ENCODE measurements around the gene TRIO.
A peak's percentile ranks its signal among the peaks of the same experiment; 100 is the strongest.

TRIO gene

GRCh38 chr5:14229181-14229580 lies 86.0 kb downstream of the TRIO start:
- no peak for DNase-seq

DNA sequence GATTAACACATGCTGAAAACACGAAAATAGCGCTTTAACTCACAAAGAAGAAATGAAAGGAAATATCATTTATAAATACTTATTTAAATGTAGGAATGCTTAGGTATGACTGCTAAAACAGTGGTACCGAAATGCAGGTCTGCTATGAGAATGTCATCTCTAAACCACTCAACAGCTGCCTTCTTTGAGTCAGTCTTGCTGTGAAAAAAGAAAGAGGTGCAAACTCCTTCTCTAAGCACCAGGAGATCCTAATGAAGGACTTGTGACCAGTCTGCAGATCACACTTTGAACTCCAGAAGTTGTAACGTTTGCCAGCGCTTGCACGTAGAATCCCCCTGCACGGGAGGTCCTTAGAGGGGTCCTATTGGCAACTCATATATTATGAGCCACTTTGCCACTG lies 86.6 kb downstream of the TRIO start:
- DNase-seq: no peak

GRCh38 chr5:14231156-14231555 lies 88.0 kb downstream of the TRIO start:
- DNase-seq: no peak

- DNase-seq: no peak
Measured at GRCh38 chr5:14231890-14232289, 88.7 kb downstream of the TRIO start.

DNA sequence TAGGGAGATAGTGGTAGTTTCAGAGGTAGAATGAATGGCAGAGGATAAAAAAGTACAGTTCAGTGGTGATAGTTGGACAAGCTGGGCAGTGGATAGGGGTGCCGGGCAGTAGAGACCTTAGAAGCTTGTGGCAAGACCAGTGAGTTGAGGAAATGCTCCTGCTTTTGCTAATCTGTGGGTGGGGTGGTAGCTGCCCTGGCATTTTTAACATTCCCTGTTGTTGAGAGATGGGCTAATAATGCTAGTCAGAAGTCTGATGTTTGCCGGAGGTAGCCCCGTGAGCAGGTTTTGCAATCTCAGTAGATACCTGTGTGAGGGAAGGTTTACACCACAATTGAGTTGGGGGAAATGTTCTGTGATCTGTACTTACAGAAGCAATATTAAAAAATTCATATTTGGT lies 91.1 kb downstream of the TRIO start:
- no peak for DNase-seq

- no peak for DNase-seq
Measured at GRCh38 chr5:14235872-14236271, 92.7 kb downstream of the TRIO start.

DNA sequence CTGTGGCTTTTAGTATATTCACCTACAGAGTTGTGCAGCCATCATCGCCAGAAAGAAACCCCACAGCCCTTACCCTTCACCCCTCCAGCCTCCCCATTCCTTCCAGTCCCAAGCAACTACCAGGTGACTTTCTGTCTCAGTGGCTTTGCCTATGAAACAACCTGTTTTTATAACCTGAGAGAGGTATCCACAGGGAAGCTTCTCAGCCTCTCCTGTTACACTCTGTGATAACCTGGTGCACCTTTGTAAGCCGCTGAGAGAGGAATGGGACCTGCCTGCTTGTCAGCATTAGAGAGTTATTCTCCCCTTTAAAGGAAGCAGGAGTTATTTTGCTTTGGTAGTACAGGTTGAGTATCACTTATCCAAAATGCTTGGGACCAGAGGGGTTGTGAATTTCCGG lies 93.6 kb downstream of the TRIO start:
- DNase-seq: no peak

GRCh38 chr5:14237317-14238086 lies 94.4 kb downstream of the TRIO start:
- no peak for DNase-seq

- DNase-seq: no peak
Measured at GRCh38 chr5:14238272-14238671, 95.1 kb downstream of the TRIO start.

- no peak for DNase-seq
Measured at GRCh38 chr5:14239404-14239803, 96.3 kb downstream of the TRIO start.

- no peak for DNase-seq
Measured at GRCh38 chr5:14239951-14240350, 96.8 kb downstream of the TRIO start.

GRCh38 chr5:14240359-14240758 lies 97.2 kb downstream of the TRIO start:
- no peak for DNase-seq

DNA sequence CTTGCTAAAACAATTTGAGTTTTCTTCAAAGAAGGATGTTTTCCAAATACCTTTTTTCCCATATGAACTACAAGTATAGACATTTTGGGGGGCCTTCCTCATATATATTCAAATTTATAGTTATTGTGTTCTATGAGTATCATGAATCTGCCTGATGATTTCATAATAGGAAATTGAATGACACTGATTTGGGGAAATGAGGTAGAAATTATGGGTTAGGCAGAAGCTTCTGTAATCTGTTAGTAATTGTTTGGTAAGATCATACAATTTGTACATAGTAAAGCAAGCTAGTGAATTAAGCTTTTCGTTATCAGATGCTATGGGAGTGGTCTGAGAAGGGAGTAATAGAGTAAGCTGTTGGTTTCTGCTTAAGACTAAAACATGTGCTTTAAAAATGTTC lies 98.0 kb downstream of the TRIO start:
- DNase-seq: peak; percentile 47

GRCh38 chr5:14242447-14242846 lies 99.3 kb downstream of the TRIO start:
- no peak for DNase-seq

DNA sequence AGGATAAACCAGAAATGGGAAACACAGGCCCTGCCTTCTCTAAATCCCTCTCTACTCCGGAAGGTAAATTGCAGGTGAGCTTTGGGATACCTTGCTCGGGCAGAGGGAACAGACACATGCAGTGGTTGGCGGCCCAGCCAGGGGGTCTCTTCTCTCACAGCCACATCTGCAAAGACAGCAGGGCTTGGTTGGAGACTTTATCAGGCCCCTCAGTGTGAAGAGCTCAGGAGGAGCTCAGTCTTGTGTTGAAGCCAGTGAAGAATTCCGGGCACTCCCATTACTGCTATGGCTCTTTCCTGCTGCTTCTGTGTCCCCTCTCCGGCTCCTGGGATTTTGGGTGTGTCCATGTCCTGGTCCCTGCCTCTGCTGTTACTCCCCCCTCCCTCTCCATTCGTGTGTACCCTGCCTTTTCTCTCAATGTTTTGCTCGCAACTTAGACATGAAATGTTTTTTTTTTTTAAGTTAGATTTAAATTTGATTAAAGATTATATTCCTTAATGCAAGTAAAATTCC lies 99.8 kb downstream of the TRIO start:
- DNase-seq: no peak

DNA sequence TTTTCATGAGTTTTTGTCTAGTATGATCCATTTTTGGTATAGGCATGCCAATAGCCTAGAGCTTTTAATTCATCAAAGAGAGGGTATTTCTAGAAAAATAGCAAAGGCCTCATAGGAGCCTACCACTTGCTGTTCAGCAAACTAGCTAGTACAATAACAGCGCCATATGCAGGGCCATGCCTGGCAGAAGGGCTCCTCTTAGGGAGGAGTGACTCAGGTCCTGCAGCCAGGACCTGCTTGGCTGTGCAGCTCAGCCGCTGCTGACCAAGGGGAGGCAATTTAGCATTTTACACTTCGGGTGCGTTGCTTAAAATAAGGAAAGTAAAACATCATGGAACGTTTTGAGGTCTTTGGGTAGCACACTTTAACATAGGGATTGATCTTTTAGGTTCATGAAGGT lies 100.6 kb downstream of the TRIO start:
- DNase-seq: no peak

GRCh38 chr5:14244721-14245120 lies 101.6 kb downstream of the TRIO start:
- DNase-seq: no peak

DNA sequence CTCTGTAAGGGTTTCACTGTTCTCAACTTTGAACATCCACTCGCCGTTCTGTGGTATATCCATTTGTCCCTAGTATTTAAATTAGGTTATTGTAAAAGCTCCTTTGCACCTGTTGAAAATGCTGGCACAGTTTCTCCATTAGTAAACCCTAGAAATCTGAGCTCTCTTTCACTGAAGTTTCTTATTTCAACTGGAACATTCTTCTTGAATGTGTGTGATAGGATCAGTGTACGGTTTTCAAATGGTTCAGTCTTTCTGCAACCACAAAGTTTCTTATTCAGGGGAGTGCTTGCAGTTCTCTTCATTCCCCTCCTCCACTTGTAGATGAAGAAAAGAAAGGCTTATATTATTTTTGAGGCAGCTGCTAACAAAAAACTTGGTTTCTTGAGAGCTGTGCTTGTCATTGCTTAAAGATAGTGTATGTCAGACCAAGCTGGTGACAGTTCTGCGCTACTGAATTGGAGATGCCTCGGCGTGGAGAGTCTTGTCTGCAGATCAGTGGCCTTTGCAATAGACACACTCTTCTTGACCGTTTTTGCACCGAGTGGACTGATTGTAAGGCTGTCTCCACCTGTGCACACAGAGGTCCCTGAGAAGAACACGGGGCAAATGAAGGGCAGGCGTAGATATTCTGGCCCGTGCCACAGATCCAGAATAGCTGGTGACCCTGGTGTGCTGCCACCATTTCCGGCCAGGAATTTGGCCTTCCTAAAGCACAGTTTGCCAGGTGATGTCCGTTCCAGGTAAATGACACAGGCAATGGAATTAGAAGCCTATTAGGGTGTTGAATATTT lies 102.2 kb downstream of the TRIO start:
- no peak for DNase-seq

- DNase-seq: no peak
Measured at GRCh38 chr5:14246350-14247053, 103.4 kb downstream of the TRIO start.

GRCh38 chr5:14247054-14247386 lies 103.9 kb downstream of the TRIO start:
- DNase-seq: no peak

DNA sequence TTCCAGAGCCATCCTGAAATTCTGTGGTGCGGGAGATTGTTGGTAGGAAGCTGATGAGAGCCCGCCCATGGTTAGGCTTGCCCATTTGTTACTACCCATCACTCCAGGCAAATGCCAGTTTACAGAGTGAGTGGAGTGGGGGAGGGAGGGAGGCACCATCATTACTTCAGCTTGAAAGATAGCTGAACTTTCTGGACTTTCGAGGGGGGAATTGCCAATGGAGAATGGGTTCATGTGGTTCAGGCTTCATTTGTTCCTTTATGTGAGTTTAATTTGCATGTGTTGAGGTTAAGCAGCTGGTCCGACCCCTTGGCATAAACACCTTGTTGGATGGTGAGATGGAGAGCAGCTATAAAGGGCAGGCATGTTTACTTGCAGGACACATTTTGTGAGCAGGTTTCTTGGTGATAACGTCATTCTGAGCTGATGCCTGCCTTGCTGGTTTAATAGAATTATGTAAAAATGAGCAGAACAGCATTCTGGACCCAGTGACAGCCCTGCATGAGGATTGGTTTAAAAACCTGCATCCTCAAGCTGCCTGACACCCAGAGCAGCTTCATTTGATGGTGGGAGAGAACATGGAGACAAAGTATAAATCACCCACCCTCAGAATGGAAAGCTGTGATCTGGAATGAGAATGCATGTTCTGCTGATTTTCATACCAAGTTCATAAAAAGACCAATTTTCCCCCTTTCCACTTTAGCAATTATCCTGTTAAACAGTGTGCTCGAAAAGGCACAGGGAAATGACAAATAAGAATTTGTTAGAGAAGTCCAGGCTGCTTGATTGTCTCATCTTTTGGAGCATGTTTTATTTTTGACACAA lies 106.3 kb downstream of the TRIO start:
- no peak for DNase-seq

DNA sequence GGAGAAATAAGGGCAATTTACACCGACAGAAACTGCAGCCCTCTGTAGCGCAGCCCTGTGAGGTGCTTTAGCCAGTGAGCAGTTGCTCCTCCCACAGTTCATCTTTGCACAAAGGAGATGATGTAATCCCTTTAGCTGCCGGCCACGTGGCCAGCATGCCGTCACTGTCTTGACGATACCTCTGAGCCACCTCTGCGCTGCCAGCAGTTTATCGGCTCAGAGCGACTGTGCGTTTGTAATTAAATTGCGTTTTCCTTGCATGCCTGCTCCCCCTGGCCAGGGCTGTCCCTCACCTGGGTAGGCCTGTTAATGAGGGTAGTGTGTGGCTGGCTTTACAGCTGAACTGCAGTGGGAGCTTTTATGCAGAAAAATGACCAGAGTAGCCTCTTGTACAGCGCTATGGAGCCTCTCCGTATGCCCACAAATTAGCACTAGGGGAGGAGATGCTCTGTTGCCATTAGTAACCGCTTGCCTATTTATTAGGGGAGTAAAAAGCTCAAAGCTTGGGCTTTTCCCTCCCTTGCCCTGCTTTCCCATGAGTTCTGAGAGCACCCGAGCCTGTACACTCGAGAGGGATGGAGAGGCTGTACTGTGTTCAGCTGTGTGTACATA lies 107.0 kb downstream of the TRIO start:
- peak; percentile 34 for DNase-seq

Measured in suppressor macrophage treated with lipopolysaccharide for 4 hours (primary cell).